Stimulated activated CD4-positive, alpha-beta T cell treated with anti-CD3 and anti-CD28 coated beads, Interleukin-4, amount 100 ng/mL, for 4 hours (primary cell): Measurements from ENCODE around the gene KPNB1.
A peak's percentile ranks its signal among the peaks of the same experiment; 100 is the strongest.

Experiments used
- DNase-seq, 2 experiments: peaks; one replicate each; pipeline ENCODE4 v3.0.0-alpha.2; 2020

Gene KPNB1

DNA sequence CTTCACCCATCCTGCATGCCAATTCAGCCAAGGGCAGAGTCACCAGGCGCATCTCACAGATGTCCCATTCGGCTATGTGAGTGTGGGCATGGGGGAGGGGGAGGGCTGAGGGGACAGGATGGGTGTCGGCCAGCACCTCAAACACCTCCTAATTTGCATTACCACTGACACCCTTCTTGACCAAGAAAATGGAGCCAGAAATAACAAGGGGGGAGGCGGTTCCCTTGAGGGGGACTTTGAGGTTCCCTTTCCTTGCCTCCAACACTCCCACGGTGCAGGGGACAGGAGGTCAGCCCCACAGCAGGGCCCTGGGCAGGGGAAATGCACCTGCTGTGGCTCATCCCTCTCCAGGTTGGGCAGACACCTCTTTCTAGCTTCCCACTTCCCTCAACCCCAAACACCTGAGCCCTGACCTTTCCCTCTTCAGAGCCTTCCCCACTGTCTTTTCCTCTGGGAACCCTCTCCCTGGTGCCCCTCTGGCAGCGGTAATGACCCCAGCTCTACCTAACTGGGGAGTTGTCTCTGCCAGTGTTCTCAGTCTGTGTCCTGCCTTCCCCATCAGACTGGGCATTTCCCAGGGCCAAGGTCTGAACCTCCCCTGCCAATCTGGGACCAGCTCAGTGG lies 65.2 kb downstream of the KPNB1 start:
- DNase-seq, result no peak

- DNase-seq, result no peak
Measured at GRCh38 chr17:47715669-47716325, 66.1 kb downstream of the KPNB1 start.

GRCh38 chr17:47716375-47716774 lies 66.7 kb downstream of the KPNB1 start:
- DNase-seq, result no peak

- peak in 1 of 2 experiments; percentile 72 for DNase-seq
Measured at GRCh38 chr17:47717261-47717697, 67.6 kb downstream of the KPNB1 start.

- peak in 1 of 2 experiments; percentile 89 for DNase-seq
Measured at GRCh38 chr17:47717979-47718621, 68.4 kb downstream of the KPNB1 start.

GRCh38 chr17:47718634-47719405 lies 69.1 kb downstream of the KPNB1 start:
- DNase-seq, result no peak

DNA sequence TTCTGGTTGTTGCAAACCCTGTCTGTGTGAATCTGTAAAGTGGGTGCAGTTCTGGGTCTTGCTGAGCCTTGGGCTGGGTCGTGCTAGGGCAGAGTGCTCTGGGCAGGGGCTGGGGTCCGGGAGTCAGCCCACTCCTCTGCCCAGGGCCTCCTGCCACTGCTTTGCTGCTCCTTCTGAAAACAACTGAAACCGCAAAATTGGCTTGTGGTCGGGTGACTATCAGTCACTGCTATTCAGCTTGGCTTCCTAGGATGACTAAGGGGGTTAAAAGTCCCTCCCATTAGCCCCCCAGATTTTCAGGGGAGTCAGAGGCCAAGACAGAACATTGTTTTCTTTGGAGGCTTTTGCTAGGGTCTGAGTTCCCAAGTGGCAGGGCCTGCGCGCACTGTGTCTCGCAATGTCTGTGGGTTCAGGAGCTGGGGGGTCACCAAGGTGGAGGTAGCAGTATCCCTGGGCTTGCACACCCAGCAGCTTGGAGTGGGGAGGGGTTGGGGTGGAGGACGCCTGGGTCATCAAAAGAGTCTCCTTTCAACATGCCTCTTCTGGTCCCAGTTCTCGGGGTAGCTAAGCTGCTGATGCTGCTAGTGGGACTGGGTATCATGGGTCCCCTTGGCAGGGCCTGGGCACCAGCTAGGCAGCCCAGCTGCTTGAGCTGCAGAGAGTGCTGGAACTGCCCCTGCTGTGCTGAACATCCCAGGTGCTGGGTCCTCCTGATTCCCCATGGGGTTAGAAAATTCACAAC lies 69.9 kb downstream of the KPNB1 start:
- peak; percentile 61 to 80 for DNase-seq

DNA sequence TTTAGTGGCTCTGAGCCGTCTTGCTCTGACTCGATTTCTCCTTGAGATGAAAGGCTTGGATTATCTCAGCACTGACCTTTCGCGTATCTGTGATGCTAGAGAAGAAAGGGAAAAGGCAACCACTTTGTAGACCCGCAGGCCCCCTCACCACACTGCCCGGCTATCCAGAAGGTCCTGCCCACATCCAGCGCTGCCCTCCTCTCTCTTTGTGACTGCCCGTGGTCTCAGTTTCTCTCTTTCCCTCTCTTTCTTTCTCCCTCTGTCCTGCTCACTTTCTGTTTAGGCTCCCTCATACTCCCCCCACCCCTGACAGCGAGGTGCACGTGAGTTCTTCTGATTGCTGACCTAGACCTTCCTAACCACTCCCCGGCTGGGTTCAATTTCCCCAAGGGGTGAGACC lies 70.5 kb downstream of the KPNB1 start:
- no peak for DNase-seq

DNA sequence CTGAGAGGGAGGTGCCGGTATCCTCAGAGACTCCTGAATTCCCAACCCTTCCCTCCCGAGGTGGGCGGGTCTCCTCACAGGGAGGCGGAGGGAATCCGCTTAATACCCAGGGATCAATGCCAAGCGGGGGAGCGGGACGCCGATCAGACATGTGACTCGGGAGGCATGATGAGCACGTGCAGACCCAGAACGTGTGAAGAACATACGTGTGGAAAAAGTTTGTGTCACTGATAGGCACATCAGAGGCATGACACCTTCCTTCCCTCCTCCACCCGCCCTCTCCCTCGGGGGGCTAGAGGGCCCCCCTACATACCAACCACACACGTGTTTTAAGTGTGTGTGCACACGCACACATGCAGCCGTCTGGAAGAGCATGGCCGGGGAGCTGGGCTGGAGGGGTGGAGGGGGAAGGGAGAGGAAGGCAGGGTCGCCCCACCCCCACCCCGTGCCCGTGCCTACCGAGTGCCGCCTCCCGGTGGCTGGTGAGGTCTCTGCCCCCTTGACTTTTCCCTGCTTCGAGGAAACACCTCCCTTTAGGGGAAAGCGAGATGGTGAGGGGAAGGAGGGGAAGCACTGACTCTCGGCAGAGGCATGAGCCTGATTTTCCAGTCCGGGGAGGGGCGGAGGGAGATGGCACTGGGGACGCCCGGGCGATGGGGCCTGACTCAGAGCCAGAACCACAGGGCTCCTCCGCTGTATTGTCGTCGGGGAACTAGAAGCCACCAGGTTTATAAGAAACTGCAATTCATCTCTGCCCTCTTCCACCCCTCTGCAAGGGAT lies 71.2 kb downstream of the KPNB1 start:
- peak; percentile 92 to 99 for DNase-seq

- peak in 1 of 2 experiments; percentile 42 for DNase-seq
Measured at GRCh38 chr17:47721725-47722124, 72.0 kb downstream of the KPNB1 start.

DNA sequence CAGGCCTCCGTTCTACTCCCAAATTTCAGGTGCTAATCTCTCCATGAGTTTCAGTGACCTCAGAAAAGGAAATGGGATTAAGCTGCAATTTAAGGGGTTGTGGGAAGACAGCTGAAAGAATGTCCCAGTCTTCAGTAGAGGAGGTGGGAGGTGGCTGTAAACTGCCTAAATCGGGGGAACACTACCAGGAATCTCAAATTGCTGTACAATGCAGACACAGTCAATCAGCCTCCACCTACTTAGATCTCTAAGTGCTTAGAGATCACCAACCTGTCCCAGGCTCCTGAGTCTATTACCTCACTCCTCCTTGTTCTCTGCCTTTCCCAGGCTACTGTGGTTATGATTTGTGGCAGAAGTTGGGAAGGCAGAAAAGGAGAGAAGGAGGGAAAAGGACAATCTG lies 75.0 kb downstream of the KPNB1 start:
- no peak for DNase-seq

DNA sequence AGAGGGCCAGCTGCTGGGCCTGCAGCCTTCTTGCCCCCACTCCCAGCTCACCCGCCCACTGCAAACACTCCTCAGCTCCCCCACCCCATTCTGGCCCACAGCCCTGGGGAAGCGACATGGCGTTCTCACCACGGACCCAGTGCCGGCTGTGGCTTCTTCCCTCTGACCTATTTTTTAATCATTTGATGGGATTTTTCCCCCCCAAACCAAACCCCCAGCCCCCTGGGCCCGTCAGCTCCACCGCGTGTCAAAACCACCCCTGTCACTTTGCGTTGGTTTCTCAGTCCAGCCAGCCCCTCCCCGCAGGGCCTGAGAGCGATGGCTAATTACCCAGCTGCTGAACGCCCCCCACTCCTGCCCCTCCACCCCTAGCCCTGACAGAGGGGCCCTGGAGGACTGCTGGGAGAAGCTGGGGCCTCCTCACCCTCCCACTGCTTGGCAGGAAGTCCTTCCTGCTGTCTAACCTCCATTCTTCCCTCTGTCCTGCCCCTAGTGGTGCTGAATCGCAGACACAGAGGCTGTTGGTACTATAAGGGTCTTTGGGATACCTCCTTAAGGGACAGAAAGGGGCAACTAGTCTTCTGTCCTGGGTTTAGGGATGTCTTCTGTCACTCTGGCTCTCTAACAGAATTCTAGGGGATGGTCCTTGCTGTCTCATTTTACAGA lies 75.9 kb downstream of the KPNB1 start:
- DNase-seq, result no peak

GRCh38 chr17:47726796-47727703 lies 77.3 kb downstream of the KPNB1 start:
- DNase-seq, result no peak

GRCh38 chr17:47727704-47728036 lies 78.0 kb downstream of the KPNB1 start:
- DNase-seq, result no peak

DNA sequence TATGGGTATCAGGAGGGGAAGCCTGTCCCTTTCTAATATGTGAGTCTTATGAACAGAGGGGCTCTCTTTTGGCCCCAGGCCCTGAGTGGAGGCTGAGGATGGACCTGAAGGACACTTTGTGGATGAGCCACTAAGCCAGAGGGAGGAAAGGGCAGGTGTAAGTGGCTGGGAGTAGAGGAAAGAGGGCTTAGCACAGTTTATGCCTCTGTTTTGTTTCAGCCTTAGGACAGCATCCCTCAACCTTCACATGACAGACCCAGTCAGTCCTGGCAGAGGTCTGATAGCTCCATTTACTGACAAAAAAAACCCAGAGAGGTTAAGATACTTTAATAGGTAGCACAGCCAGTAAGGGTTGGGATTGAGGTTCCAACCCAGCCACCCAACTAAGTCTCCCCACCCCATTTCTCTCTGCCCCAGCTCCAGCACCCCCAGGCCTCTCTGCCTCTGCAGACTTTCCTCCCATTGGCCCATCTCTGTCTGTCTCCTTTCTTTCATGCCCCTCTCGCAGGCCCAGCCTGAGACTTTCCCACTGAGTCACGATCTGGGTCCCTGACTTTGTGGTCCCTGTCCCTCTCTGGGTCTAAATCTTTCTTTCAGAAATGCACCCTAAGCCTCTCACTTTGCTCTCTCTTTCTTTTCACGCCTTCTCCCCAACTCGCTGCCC lies 78.6 kb downstream of the KPNB1 start:
- DNase-seq, result no peak

DNA sequence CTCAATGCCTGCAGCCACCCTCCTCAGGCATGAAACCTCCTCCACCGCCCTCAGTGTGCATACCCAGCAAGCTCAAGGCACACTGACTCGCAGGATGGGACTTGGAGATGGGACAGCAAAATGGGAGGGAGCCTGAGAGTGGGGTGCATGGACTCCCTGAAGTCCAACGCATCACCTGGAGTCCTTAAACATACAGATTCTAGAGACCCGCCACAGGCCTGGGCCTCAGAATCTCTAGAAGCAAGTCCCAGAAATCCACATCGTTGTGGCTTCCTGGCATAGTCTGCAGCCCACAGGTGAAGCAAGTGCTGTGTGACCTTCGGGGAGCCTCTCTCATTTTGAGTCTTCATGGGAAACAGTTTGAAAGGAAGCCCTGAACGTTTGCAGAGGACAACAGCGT lies 79.8 kb downstream of the KPNB1 start:
- no peak for DNase-seq

DNA sequence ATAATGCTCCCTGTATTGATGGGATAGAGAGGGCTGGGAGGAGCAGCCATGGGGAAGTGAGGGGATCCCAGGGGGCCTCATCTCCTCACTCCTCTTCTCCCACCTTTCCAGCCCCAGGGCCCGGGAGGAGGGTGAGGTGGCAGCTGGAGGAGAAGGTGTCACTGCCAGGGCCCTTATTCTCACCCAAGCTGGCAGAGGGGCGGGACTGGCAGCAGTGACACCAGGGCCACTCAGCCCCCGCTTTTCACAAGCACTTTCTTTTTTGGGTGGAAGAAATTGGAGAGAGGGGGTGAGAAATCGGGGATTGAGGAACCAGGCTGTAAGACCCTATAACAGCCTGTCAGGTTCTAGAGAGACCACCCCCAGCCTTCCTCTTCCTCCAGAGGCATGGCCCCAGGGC lies 81.0 kb downstream of the KPNB1 start:
- no peak for DNase-seq

- DNase-seq, result no peak
Measured at GRCh38 chr17:47731396-47731795, 81.7 kb downstream of the KPNB1 start.

GRCh38 chr17:47732399-47733046 lies 82.8 kb downstream of the KPNB1 start:
- DNase-seq, result no peak
